HG03354 (cell line): Measurements from ENCODE around the gene RRM1.

ENCODE experiments used
- ATAC-seq: cut with Tn5 transposase; IDR thresholded peaks from one replicate; pipeline ENCODE4 v1.9.1; 2021; ENCODE audit warnings: mild to moderate bottlenecking; ENCODE audit not compliant: unreplicated experiment, poor library complexity, severe bottlenecking

The RRM1 gene

DNA sequence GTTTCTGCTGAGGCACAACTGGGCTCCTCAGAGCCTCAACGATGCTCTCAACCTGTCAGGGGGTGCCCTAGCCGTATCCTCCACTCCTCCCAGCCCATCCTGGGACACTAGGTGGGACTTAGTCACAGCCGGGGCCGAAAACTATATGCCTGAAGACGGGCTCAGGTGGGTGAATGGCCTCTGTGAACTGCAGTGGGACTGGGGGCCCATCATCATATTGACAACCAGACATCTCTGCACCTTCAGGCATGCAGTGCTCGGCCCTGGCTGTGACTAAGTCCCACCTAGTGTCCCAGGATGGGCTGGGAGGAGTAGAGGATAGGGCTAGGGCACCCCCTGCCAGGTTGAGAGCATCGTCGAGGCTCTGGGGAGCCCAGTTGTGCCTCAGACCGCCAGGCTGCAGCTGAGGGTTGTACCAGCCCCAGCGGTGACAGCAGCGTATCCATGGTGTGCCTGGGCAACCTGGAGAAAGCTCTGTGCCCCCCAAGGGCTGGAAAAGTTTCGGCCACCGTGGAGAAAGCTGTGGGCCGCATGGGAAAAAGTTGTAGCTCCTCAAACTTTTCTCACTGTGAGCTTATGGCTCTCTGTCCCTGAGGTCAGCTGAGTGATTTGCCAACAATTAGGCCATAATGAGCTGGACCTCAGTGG lies 88.9 kb downstream of the RRM1 start:
- no peak for ATAC-seq

DNA sequence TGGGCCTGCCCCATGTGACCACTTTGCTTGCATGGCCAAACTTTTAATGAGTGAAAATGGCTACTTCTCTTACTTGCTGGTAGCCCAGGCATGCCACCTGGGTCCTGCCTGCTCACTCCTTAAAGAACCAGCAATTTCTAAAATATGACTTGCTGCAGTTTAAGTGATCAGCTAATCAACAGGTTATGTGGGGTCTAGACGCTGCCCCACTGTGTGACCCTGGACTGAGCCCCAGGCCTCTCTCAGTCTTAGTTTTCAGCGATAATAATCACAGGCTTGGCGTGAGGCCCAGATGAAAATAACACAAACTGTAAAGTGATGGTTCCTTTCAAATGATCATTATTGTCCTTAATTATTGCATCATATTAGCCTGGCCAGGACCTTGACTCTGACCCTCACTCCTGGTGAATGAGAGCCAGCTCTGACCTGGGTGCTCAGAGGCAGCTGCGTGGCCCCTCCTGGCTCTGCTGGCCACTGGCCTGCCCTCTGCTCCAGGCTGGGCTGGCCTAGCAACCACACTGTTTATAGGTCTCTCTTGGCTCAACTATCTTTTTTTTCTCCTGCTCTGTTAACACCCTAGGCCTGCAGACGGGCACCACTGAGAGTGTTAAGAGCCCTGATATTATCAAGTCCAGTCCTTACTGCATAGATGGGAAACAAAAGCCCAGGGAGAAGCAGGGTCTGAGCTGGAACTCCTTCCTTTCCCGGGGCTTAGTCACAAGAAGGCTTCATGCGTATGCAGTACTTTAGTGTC lies 89.7 kb downstream of the RRM1 start:
- ATAC-seq, result no peak

DNA sequence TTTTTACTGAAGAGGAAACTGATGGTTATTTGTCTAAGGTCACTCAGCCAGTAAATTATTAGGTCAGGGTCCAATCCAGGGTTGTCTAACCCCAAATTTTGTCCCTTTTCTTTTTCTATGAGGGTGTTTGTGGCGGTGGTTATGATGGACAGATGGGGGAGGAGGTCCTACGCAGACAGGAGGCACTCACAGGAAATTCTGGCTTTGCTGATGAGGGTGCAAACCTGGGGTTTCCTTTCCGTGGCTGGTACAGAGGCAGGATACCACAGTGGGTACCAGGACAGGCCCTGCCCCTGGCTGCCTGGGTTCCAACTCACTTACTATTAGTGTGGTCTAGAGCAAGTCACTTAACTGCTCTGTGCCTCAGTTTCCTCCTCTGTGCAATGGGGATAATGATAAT lies 91.0 kb downstream of the RRM1 start:
- ATAC-seq, result no peak

DNA sequence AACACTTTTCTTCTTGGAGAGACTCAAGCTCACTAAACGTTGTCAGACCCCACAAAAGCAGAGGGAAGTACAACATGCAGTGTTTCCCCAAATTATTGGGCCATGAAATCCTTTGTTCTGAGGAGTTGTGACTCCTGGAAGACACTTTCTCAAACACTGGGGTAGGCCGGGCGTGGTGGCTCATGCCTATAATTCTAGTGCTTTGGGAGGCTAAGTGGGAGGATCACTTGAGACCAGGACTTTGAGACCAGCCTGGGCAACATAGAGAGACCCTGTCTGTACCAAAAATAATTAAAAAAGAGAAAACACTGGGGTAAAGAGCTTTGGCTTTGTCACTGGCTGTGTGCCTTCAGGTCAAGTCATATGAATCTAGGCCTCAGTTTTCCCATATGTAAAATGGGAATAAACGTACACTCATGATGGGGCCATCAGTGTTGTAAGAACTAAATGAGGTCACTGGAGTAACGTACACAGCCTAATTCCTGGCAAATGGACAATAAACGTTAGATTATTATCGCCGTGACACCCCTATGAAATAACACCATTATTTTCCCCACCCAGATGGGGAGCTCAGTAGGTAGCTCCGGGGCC lies 92.0 kb downstream of the RRM1 start:
- ATAC-seq, result no peak

DNA sequence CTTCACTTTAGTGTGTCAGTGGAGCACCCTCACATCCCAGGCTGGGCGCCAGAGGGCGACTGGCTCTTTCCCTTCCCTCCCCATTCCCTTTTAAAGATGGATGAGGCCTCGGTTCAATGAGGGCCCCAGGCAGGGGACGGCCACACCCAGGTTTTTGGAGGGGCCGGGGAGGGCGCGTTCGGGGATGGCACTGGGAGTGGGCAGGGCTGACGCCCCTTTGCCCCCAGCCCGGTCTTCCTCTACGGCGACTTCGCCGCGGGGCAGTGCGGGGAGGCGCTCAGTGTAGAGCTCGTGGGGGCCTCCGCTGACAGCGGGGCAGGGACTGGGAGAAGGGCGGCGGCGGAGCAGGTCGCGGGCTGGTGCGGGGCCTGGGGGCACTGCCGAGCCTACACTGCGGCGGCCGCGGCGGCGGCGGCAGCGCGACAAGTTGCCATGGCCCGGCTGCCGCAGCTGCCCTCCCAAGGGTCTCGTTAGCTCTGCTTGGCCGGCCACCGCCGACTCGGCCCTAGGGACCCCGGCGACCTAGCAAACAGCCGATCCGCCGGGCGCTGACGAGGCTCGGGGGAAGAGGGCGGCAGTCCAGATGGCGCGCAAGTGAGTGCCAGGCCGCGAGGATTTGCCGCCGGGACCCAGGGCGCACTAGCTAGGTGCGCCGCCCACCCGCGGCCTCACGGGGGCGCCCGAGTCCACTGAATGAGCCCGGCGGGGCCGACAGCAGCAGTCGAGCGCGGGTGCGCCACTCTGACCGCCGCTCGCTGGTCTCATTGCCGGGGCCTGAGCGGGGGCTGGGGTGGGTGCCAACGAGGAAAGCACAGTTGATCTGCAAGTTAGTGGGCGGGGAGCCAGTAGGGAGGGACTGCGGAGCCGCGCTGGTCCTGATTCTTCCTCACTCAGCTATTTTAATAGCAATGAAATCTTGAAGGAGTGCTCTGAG lies 92.7 kb downstream of the RRM1 start:
- peak; percentile 92 for ATAC-seq
